ENCODE data around the gene DUSP18. TPM values are rescaled to one million over a fixed set of nuclear protein-coding genes. Genes with fewer than 3 reads are reported as not detected.

Gene DUSP18
- total and polyA plus RNA-seq, 4 donors: 7.9 to 27.1 (median 12.6) TPM

DNA sequence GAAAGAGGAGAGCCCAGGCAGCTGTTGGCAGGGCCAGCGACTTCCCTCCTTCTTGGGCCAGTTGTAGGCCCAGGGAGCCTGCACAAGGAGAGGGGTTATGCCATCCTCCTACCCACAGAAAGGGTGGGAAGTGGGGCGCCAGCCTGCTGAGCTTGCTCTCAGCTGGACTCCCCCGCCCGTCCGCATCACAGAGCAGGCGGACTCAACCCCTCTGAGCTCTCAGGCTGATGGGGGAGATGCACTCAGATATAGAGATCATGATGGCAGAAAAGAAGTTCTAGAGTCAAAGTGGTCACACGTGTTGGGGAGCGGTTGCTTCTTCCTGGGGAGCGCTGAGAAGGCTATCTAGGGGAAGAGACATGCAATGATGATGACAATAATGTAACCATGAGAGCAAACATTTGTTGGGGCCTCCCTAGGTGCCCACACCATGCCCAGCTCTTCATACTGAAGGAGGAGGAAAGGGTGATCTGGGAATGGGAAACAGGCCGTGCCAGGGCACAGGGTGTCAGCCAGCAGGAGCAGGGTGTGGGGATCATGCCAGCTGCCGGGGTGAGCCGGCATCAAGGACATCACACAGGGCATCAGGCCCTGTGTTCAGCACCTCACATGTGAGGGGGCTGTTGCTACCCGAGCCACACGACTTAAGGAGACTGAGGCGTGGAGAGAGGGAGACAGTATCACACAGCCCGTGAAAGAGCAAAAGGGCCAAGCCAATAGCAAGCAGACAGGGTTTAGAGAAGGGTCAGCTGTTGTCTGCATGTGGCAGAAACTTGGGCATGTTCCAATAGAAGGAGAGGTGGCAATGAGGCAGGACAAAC, 24.4 kb downstream of the DUSP18 start:
- Histone ChIP-seq H3K27me3 (ENCODE audit: control insufficient read depth in 3 of 3, insufficient read depth in 3 of 3, low read length in 2 of 3) (no peaks in the 10 kb centered on the region), H3K4me1 (ENCODE audit: control insufficient read depth in 5 of 5, insufficient read depth in 5 of 5, low read length in 5 of 5) (peaks cover 0 to 8% (median 0%) of the 10 kb centered on the region in 5 donors), H3K9ac (ENCODE audit: insufficient read depth in 1 of 2, low read length in 2 of 2) (no peak overlapping the region), H3K9me3 (ENCODE audit: control insufficient read depth in 4 of 4, insufficient read depth in 3 of 4, low read length in 3 of 4) (no peaks in the 10 kb centered on the region), H3K27ac (ENCODE audit: low read depth in 1 of 2, low read length in 1 of 2) (no peak overlapping the region), H3K36me3 (ENCODE audit: control insufficient read depth in 4 of 4, insufficient read depth in 4 of 4, low read length in 4 of 4) (no peaks in the 10 kb centered on the region), H3K4me3 (no peak overlapping the region)
- DNase-seq: no peak
- no peak for ATAC-seq (ENCODE audit: insufficient read depth, low FRiP score)
- TF ChIP-seq, protein P1, sequence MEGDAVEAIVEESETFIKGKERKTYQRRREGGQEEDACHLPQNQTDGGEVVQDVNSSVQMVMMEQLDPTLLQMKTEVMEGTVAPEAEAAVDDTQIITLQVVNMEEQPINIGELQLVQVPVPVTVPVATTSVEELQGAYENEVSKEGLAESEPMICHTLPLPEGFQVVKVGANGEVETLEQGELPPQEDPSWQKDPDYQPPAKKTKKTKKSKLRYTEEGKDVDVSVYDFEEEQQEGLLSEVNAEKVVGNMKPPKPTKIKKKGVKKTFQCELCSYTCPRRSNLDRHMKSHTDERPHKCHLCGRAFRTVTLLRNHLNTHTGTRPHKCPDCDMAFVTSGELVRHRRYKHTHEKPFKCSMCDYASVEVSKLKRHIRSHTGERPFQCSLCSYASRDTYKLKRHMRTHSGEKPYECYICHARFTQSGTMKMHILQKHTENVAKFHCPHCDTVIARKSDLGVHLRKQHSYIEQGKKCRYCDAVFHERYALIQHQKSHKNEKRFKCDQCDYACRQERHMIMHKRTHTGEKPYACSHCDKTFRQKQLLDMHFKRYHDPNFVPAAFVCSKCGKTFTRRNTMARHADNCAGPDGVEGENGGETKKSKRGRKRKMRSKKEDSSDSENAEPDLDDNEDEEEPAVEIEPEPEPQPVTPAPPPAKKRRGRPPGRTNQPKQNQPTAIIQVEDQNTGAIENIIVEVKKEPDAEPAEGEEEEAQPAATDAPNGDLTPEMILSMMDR (IDR thresholded peaks at IDR 0.05; ENCODE audit: control extremely low read depth, extremely low read depth): no peak
- 88 to 89% methylated on average over 16 of the region's 16 CpGs for WGBS, 2 donors

DNA sequence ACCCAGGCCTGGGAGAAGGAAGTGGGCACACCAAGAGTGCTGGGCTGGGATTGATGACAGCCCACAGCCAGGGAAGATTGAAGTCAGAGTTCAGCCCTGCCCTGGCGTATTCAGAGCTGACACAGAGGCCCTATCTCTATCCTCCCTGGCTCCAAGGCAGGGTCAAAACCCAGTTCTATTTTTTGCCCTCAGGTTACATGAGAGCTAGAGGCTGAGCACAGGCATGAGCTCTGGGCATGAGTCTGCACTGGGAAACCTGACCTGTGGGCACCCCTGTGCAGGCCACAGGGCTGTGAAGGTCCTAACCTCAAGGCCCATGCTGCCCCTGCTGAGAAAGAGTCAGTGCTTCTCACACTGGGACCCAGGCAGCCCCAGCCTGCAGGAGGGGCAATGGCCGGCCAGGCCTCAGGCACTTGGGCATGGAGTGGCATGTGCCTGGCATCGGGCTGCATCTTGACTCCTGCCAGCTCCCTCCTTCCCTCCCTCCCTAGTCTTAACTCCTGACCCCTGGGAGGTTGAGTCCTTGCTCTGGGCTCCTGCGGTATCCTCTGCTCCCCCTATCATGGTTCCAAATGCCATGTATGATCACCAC, 26.7 kb downstream of the DUSP18 start:
- H3K27ac ChIP-seq (ENCODE audit: low read depth in 1 of 2, low read length in 1 of 2): no peak overlapping the region
- ATAC-seq (ENCODE audit: insufficient read depth, low FRiP score) (no peak), DNase-seq (no peak)
- no peaks in the 10 kb centered on the region for H3K36me3 ChIP-seq (ENCODE audit: control insufficient read depth in 4 of 4, insufficient read depth in 4 of 4, low read length in 4 of 4)
- WGBS, 2 donors: 90 to 92% methylated on average over 4 of the region's 4 CpGs
- no peak overlapping the region for H3K4me3 ChIP-seq
- H3K9ac ChIP-seq (ENCODE audit: insufficient read depth in 1 of 2, low read length in 2 of 2): no peak overlapping the region
- TF ChIP-seq, protein P1 (IDR thresholded peaks at IDR 0.05; ENCODE audit: control extremely low read depth, extremely low read depth): no peak
- peaks cover 0 to 17% (median 12%) of the 10 kb centered on the region in 5 donors for H3K4me1 ChIP-seq (ENCODE audit: control insufficient read depth in 5 of 5, insufficient read depth in 5 of 5, low read length in 5 of 5)
- no peaks in the 10 kb centered on the region for H3K27me3 ChIP-seq (ENCODE audit: control insufficient read depth in 3 of 3, insufficient read depth in 3 of 3, low read length in 2 of 3)
- H3K9me3 ChIP-seq (ENCODE audit: control insufficient read depth in 4 of 4, insufficient read depth in 3 of 4, low read length in 3 of 4): no peaks in the 10 kb centered on the region

DNA sequence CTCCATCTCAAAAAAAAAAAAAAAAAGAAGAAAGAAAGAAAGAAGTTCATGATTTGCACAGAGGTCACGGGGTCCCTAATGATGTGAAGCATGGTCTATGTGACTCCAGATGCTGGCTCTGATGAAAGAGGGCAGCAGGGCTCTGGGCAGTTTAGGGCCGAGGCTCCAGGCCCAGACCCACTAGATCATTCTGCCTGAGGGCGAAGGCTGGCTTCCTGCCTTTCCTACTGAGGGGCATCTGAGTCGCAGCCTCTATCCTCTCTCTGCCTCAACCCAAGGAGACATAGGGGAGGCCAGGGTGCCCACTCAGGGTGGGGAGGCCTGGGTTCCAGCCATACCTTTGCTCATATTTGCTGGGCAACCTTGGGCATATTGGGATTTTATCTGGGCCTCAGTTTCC, 27.3 kb downstream of the DUSP18 start:
- Histone ChIP-seq H3K4me3 (no peak overlapping the region), H3K27ac (ENCODE audit: low read depth in 1 of 2, low read length in 1 of 2) (no peak overlapping the region), H3K36me3 (ENCODE audit: control insufficient read depth in 4 of 4, insufficient read depth in 4 of 4, low read length in 4 of 4) (no peaks in the 10 kb centered on the region), H3K9ac (ENCODE audit: insufficient read depth in 1 of 2, low read length in 2 of 2) (no peak overlapping the region), H3K4me1 (ENCODE audit: control insufficient read depth in 5 of 5, insufficient read depth in 5 of 5, low read length in 5 of 5) (peaks cover 0 to 18% (median 12%) of the 10 kb centered on the region in 5 donors), H3K27me3 (ENCODE audit: control insufficient read depth in 3 of 3, insufficient read depth in 3 of 3, low read length in 2 of 3) (no peaks in the 10 kb centered on the region), H3K9me3 (ENCODE audit: control insufficient read depth in 4 of 4, insufficient read depth in 3 of 4, low read length in 3 of 4) (no peaks in the 10 kb centered on the region)
- TF ChIP-seq, protein P1 (IDR thresholded peaks at IDR 0.05; ENCODE audit: control extremely low read depth, extremely low read depth): no peak
- 96 to 100% methylated on average over 4 of the region's 4 CpGs for WGBS, 2 donors
- DNase-seq (no peak), ATAC-seq (ENCODE audit: insufficient read depth, low FRiP score) (no peak)
